SU-DHL-6 (cell line): ENCODE measurements around the gene COPRS.
"Not testable (repeated sequence)": the region's sequence is repeated elsewhere in the genome, so short reads cannot be mapped to it uniquely, and the experiment has no call there.

Experiments used
- H2AFZ ChIP-seq: fragments of 200-600 bp; sonication (generic); 2 replicates; pipeline ENCODE4 v1.6.1; 2014; ENCODE audit warnings: low read depth, mild to moderate bottlenecking, moderate library complexity, mixed read lengths, antibody characterized with exemption, low read length; ENCODE audit not compliant: severe bottlenecking
- H3F3A ChIP-seq: fragments of 200-600 bp; shearing (Covaris generic); 2 replicates; pipeline ENCODE4 v1.6.0; 2016; ENCODE audit warnings: antibody characterized with exemption, mild to moderate bottlenecking; ENCODE audit not compliant: insufficient read depth
- H3K27ac ChIP-seq: fragments of 200-600 bp; sonication (generic); 2 replicates; pipeline ENCODE4 v1.5.1; 2016; ENCODE audit warnings: low read depth, mild to moderate bottlenecking, low read length, moderate library complexity, mixed read lengths
- H3K27me3 ChIP-seq: fragments of 200-600 bp; sonication (generic), shearing (Covaris generic); 2 replicates; pipeline ENCODE4 v1.6.0; 2014; ENCODE audit warnings: mild to moderate bottlenecking, low read length
- H3K36me3 ChIP-seq: fragments of 200-600 bp; sonication (generic); 2 replicates; pipeline ENCODE4 v1.6.1; 2014; ENCODE audit warnings: mild to moderate bottlenecking, low read length, mixed read lengths
- H3K4me2 ChIP-seq: fragments of 300-600, 200-600 bp; shearing (Covaris generic), sonication (generic); 2 replicates; pipeline ENCODE4 v1.6.0; 2014; ENCODE audit warnings: low read length, low read depth, mild to moderate bottlenecking; ENCODE audit not compliant: poor library complexity, severe bottlenecking
- H3K4me3 ChIP-seq: fragments of 200-600 bp; sonication (generic); 2 replicates; pipeline ENCODE4 v1.5.1; 2014; ENCODE audit warnings: antibody characterized with exemption, low read length, mild to moderate bottlenecking, mixed read lengths; ENCODE audit not compliant: insufficient read depth, poor library complexity, severe bottlenecking
- H3K79me2 ChIP-seq: fragments of 200-600 bp; sonication (generic); 2 replicates; pipeline ENCODE4 v1.6.1; 2014; ENCODE audit warnings: mild to moderate bottlenecking, low read length, moderate library complexity; ENCODE audit not compliant: insufficient read depth
- H3K9ac ChIP-seq: fragments of 200-600 bp; sonication (generic); 2 replicates; pipeline ENCODE4 v1.7.0; 2014; ENCODE audit warnings: mild to moderate bottlenecking, low read length
- H3K9me2 ChIP-seq: fragments of 200-600 bp; sonication (generic); replicated peaks from 2 replicates; pipeline ENCODE4 v1.6.1; 2014; ENCODE audit warnings: low read length; ENCODE audit not compliant: insufficient read depth
- H3K9me3 ChIP-seq: fragments of 200-600 bp; sonication (generic); 2 replicates; pipeline ENCODE4 v1.6.1; 2014; ENCODE audit warnings: low read length, mixed read lengths; ENCODE audit not compliant: insufficient read depth
- H4K20me1 ChIP-seq: fragments of 200-600 bp; sonication (generic); 2 replicates; pipeline ENCODE4 v1.6.1; 2014; ENCODE audit warnings: low read depth, mild to moderate bottlenecking, antibody characterized with exemption, low read length, moderate library complexity, mixed read lengths
- CTCF ChIP-seq: fragments of 200-600 bp; sonication (generic); IDR thresholded peaks from one replicate; pipeline ENCODE4 v1.5.1; 2017; ENCODE audit warnings: antibody characterized with exemption, mild to moderate bottlenecking, low read length, moderate library complexity; ENCODE audit not compliant: insufficient read depth, poor library complexity, severe bottlenecking
- EZH2phosphoT487 ChIP-seq: fragments of 200-600 bp; sonication (generic), shearing (Covaris generic); conservative IDR thresholded peaks from 2 replicates; pipeline ENCODE4 v1.6.1; 2018; ENCODE audit warnings: mild to moderate bottlenecking, antibody characterized with exemption, low read length, moderate library complexity, mixed read lengths

The COPRS gene

GRCh38 chr17:31819578-31819977, 39.5 kb downstream of the COPRS start:
- no peak overlapping the region for H3K9ac ChIP-seq
- no peak for TF ChIP-seq EZH2phosphoT487
- no peak for TF ChIP-seq CTCF
- no peaks in the 10 kb centered on the region for H3K27me3 ChIP-seq
- H3K9me3 ChIP-seq: no peaks in the 10 kb centered on the region
- H2AFZ ChIP-seq: no peak overlapping the region
- no peak overlapping the region for H3K4me2 ChIP-seq
- no peaks in the 10 kb centered on the region for H4K20me1 ChIP-seq
- H3F3A ChIP-seq: no peaks in the 10 kb centered on the region
- H3K27ac ChIP-seq: no peak overlapping the region
- no peaks in the 10 kb centered on the region for H3K36me3 ChIP-seq
- no peak overlapping the region for H3K4me3 ChIP-seq
- H3K9me2 ChIP-seq: no peaks in the 10 kb centered on the region
- no peaks in the 10 kb centered on the region for H3K79me2 ChIP-seq

- H3K9me3 ChIP-seq, H4K20me1 ChIP-seq, H3K4me3 ChIP-seq: not testable (repeated sequence)
Observed at GRCh38 chr17:31818863-31819262, 40.2 kb downstream of the COPRS start.

GRCh38 chr17:31815212-31815730, 43.8 kb downstream of the COPRS start:
- H3K4me3 ChIP-seq: no peak overlapping the region
- no peak for TF ChIP-seq CTCF
- no peaks in the 10 kb centered on the region for H3K36me3 ChIP-seq
- H3K9me2 ChIP-seq: no peaks in the 10 kb centered on the region
- H2AFZ ChIP-seq: no peak overlapping the region
- H3K27ac ChIP-seq: no peak overlapping the region
- no peak overlapping the region for H3K4me2 ChIP-seq
- H3K9ac ChIP-seq: no peak overlapping the region
- H4K20me1 ChIP-seq: no peaks in the 10 kb centered on the region
- no peaks in the 10 kb centered on the region for H3K27me3 ChIP-seq
- no peaks in the 10 kb centered on the region for H3F3A ChIP-seq
- no peaks in the 10 kb centered on the region for H3K9me3 ChIP-seq
- H3K79me2 ChIP-seq: no peaks in the 10 kb centered on the region

More at GRCh38 chr17:31818863-31819262, 40.2 kb downstream of the COPRS start:
- not testable (repeated sequence) for H3K27ac ChIP-seq, H3K4me2 ChIP-seq, H3K79me2 ChIP-seq, H3K9me2 ChIP-seq, H3F3A ChIP-seq, H3K36me3 ChIP-seq, H3K27me3 ChIP-seq, H2AFZ ChIP-seq, H3K9ac ChIP-seq

- no peak overlapping the region for H3K27ac ChIP-seq
- TF ChIP-seq EZH2phosphoT487: no peak
- TF ChIP-seq CTCF: no peak
- H3K79me2 ChIP-seq: no peaks in the 10 kb centered on the region
- H4K20me1 ChIP-seq: no peaks in the 10 kb centered on the region
- H3K9me2 ChIP-seq: no peaks in the 10 kb centered on the region
- H3K9ac ChIP-seq: no peak overlapping the region
- no peak overlapping the region for H3K4me3 ChIP-seq
- no peaks in the 10 kb centered on the region for H3K36me3 ChIP-seq
- no peaks in the 10 kb centered on the region for H3K27me3 ChIP-seq
- H2AFZ ChIP-seq: no peak overlapping the region
- H3K4me2 ChIP-seq: no peak overlapping the region
- no peaks in the 10 kb centered on the region for H3K9me3 ChIP-seq
- H3F3A ChIP-seq: no peaks in the 10 kb centered on the region
Observed at GRCh38 chr17:31811101-31811500, 47.9 kb downstream of the COPRS start.

- H3K9me3 ChIP-seq, H3K27ac ChIP-seq, H3K4me2 ChIP-seq, H3K36me3 ChIP-seq, H2AFZ ChIP-seq, H3F3A ChIP-seq, H3K9me2 ChIP-seq, H3K79me2 ChIP-seq, H3K4me3 ChIP-seq, H3K27me3 ChIP-seq, H4K20me1 ChIP-seq, H3K9ac ChIP-seq: not testable (repeated sequence)
Observed at GRCh38 chr17:31809876-31810275, 49.2 kb downstream of the COPRS start.
